Medulla oblongata (tissue), 1 donor: ENCODE data around the gene PLEKHA5.
"Not testable (repeated sequence)": the region's sequence is repeated elsewhere in the genome, so short reads cannot be mapped to it uniquely, and the experiment has no call there.

Experiments used
- DNase-seq: peaks from one replicate; pipeline ENCODE4 v3.0.0-alpha.2; 2015; ENCODE audit errors: extremely low spot score

The PLEKHA5 gene

GRCh38 chr12:19332196-19332595, 202.7 kb downstream of the PLEKHA5 start:
- no peak for DNase-seq

- DNase-seq = no peak
These were observed 208.9 kb downstream of the PLEKHA5 start for GRCh38 chr12:19338405-19338804.

- not testable (repeated sequence) for DNase-seq
These were observed 221.3 kb downstream of the PLEKHA5 start for GRCh38 chr12:19350850-19351249.

- DNase-seq = no peak
These were observed 221.8 kb downstream of the PLEKHA5 start for GRCh38 chr12:19351346-19351745.

- no peak for DNase-seq
These were observed 240.2 kb downstream of the PLEKHA5 start for GRCh38 chr12:19369691-19370148.

- no peak for DNase-seq
These were observed 244.1 kb downstream of the PLEKHA5 start for GRCh38 chr12:19373586-19373985.

- no peak for DNase-seq
These were observed 246.4 kb downstream of the PLEKHA5 start for GRCh38 chr12:19375888-19376287.

GRCh38 chr12:19376691-19377090, 247.2 kb downstream of the PLEKHA5 start:
- DNase-seq = no peak

GRCh38 chr12:19382111-19382526, 252.6 kb downstream of the PLEKHA5 start:
- DNase-seq = no peak

GRCh38 chr12:19382563-19382962, 253.0 kb downstream of the PLEKHA5 start:
- DNase-seq = no peak

- no peak for DNase-seq
These were observed 257.6 kb downstream of the PLEKHA5 start for GRCh38 chr12:19387161-19387560.

GRCh38 chr12:19388131-19388549, 258.6 kb downstream of the PLEKHA5 start:
- no peak for DNase-seq

GRCh38 chr12:19390051-19390598, 260.6 kb downstream of the PLEKHA5 start:
- DNase-seq = no peak

- not testable (repeated sequence) for DNase-seq
These were observed 263.1 kb downstream of the PLEKHA5 start for GRCh38 chr12:19392644-19393043.

- no peak for DNase-seq
These were observed 264.9 kb downstream of the PLEKHA5 start for GRCh38 chr12:19394385-19394784.

- no peak for DNase-seq
These were observed 268.0 kb downstream of the PLEKHA5 start for GRCh38 chr12:19397534-19397933.

- DNase-seq = no peak
These were observed 269.1 kb downstream of the PLEKHA5 start for GRCh38 chr12:19398376-19399363.

GRCh38 chr12:19400649-19401285, 271.2 kb downstream of the PLEKHA5 start:
- not testable (repeated sequence) for DNase-seq

- DNase-seq = no peak
These were observed 272.7 kb downstream of the PLEKHA5 start for GRCh38 chr12:19402211-19402610.

GRCh38 chr12:19402743-19403431, 273.4 kb downstream of the PLEKHA5 start:
- peak; percentile 43 for DNase-seq

- DNase-seq = no peak
These were observed 274.8 kb downstream of the PLEKHA5 start for GRCh38 chr12:19404242-19404880.
